ENCODE data around the gene VPS52. TPM values are rescaled to one million over a fixed set of nuclear protein-coding genes. Genes with fewer than 3 reads are reported as not detected.
A peak's percentile ranks its signal among the peaks of the same experiment; 100 is the strongest.

VPS52 gene
- total RNA-seq, 1 experiment from 2014 or later = 47.1 TPM

DNA sequence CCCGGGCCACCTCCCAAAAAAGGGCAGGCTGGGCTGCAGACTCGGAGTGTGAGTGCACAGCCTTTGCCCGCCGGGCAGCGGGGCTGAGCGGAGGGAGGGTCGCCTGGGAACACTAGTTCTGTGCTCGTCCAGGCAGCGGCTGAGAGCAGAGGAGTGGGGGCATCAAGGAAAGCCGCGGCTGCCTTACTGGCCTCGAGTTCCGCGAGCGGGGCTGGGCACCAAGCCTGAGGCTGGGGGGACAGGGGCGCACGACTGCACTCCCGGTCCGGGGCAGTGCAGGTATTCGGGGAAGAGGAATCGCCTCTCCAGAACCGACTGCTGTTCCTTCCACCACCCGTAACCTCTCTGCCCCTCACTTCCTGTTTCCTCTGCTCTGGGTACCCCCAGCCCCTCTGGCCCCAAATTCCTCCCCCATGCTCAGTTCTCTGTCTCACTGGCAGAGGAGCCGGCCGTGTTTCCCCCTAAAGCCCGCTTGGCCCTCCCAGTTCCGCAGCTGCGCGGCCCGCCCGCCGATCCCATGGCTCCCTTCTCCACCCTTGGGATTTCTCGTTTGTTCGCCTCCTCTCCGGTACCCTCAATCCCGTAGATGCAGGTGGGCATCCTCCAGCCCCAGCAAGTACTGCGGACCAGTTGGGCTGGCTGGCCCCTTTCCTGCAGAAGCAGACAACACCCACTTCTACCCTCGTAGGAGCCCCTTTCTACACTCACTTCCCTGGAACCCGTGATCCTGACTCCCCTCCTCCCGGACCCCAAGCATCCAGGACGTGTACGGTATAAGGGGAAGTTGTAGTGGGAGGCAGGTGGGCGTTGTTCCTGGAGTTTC, 58.3 kb downstream of the VPS52 start:
- H3K79me2 ChIP-seq (ENCODE audit: insufficient read depth, low read length) = no peaks in the 10 kb centered on the region
- peaks cover 51% of the 10 kb centered on the region for H3K27me3 ChIP-seq (ENCODE audit: insufficient read depth, low read length)
- H3K4me1 ChIP-seq (ENCODE audit: insufficient read depth, low read length) = no peaks in the 10 kb centered on the region
- no peak overlapping the region for H2BK12ac ChIP-seq (ENCODE audit: insufficient read length, low read depth, low read length)
- no peak for DNase-seq
- WGBS (ENCODE audit: extremely low coverage, insufficient read length, low lambda C conversion rate) = no CpG with 5 or more reads among the region's 43 CpGs
- H2AK5ac ChIP-seq (ENCODE audit: insufficient read length, low read length) = no peak overlapping the region
- H3K23ac ChIP-seq (ENCODE audit: insufficient read length, low read depth, low read length) = no peak overlapping the region
- Mint-ChIP-seq H3K27ac (peak overlapping the region in 1 of 3 experiments; percentile 29; a peak in 2 of 7 replicates), H3K4me1 (peaks cover 37 to 51% of the 10 kb centered on the region in 2 experiments), H3K9me3 (peaks cover 0 to 4% of the 10 kb centered on the region in 2 experiments; a peak in 1 of 5 replicates), H3K4me3 (peak overlapping the region; percentile 75 to 94), H3K27me3 (ENCODE audit: low read depth) (peaks cover 86% of the 10 kb centered on the region), H3K36me3 (ENCODE audit: insufficient read depth in 1 of 3, low read depth in 3 of 3) (peaks cover 7 to 24% (median 16%) of the 10 kb centered on the region in 3 experiments; a peak in 6 of 7 replicates)
- H3K56ac ChIP-seq (ENCODE audit: insufficient read length, low read depth, low read length) = no peak overlapping the region
- H2AFZ ChIP-seq (ENCODE audit: low read length) = no peak overlapping the region
- no peak overlapping the region for H4K91ac ChIP-seq (ENCODE audit: insufficient read length, low read depth, low read length)
- H4K20me1 ChIP-seq (ENCODE audit: control insufficient read depth, insufficient read depth, insufficient read length) = peaks cover 3% of the 10 kb centered on the region
- no peak overlapping the region; the same call in 1 of the 2 replicates for H3K14ac ChIP-seq (ENCODE audit: insufficient read depth, low read length)
- no peaks in the 10 kb centered on the region for H3K79me1 ChIP-seq (ENCODE audit: insufficient read depth, low read depth, low read length, poor library complexity, severe bottlenecking)
- no peak overlapping the region for H2BK120ac ChIP-seq (ENCODE audit: low read depth, low read length, poor library complexity, severe bottlenecking)
- peaks cover 11% of the 10 kb centered on the region for H3K23me2 ChIP-seq (ENCODE audit: insufficient read length, low read depth, low read length, poor library complexity, severe bottlenecking)
- H3K4me2 ChIP-seq (ENCODE audit: insufficient read depth, insufficient read length, low read length) = peak overlapping the region; percentile 88
- no peak overlapping the region for H4K8ac ChIP-seq (replicated peaks; ENCODE audit: insufficient read length, low read depth, low read length)
- no peak overlapping the region for H2BK15ac ChIP-seq (ENCODE audit: low read depth, low read length)
- no peak overlapping the region for H2BK20ac ChIP-seq (ENCODE audit: low read depth, low read length, poor library complexity, severe bottlenecking)
- H3K18ac ChIP-seq (ENCODE audit: insufficient read length, low read depth, low read length) = no peak overlapping the region
- TF ChIP-seq, protein P1, sequence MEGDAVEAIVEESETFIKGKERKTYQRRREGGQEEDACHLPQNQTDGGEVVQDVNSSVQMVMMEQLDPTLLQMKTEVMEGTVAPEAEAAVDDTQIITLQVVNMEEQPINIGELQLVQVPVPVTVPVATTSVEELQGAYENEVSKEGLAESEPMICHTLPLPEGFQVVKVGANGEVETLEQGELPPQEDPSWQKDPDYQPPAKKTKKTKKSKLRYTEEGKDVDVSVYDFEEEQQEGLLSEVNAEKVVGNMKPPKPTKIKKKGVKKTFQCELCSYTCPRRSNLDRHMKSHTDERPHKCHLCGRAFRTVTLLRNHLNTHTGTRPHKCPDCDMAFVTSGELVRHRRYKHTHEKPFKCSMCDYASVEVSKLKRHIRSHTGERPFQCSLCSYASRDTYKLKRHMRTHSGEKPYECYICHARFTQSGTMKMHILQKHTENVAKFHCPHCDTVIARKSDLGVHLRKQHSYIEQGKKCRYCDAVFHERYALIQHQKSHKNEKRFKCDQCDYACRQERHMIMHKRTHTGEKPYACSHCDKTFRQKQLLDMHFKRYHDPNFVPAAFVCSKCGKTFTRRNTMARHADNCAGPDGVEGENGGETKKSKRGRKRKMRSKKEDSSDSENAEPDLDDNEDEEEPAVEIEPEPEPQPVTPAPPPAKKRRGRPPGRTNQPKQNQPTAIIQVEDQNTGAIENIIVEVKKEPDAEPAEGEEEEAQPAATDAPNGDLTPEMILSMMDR (conservative IDR thresholded peaks at IDR 0.05) = no peak
- no peak overlapping the region for H3K4ac ChIP-seq (ENCODE audit: low read depth, low read length)
- no peak overlapping the region for H4K5ac ChIP-seq (ENCODE audit: insufficient read length, low read depth, low read length)
- H3K9me3 ChIP-seq (ENCODE audit: control insufficient read depth, low read depth, low read length) = no peaks in the 10 kb centered on the region
- H2BK5ac ChIP-seq (ENCODE audit: insufficient read length, low read length) = no peak overlapping the region
- H3K9ac ChIP-seq (ENCODE audit: extremely low read depth, insufficient read length, low read length) = no peak overlapping the region
- H3T11ph ChIP-seq (ENCODE audit: low read length) = no peak overlapping the region
- H3K27ac ChIP-seq (ENCODE audit: insufficient read length, low read depth, low read length) = no peak overlapping the region
